NT2/D1 (cell line): ENCODE measurements around the gene BPI.

Experiments used
- SUZ12 ChIP-seq: IDR thresholded peaks from 2 replicates; pipeline ENCODE4 v1.6.1; 2011; ENCODE audit not compliant: insufficient read length, insufficient read depth; ENCODE audit errors: extremely low read depth
- ZNF274 ChIP-seq: IDR thresholded peaks from 2 replicates; pipeline ENCODE4 v1.6.1; 2011; ENCODE audit warnings: mild to moderate bottlenecking, low read depth, low read length

DNA sequence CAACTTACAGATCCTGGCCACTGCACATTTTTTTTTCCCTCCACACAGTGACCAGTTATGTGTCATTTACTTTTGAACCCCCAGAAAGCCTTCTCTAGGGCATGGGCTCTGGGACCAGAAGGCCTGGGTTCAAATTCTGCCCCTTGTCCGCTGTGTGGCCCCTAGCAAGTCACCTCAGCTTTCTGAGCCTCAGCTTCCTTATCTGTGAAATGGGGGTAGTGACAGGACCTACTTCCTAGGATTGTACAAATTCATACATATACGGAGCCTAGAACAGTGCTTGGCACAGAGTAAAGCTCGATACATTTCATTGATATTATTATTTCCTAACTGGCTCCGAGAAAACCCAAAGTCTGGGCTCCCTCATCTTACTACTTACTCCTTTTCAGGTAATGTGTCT, 1.6 kb downstream of the BPI start:
- TF ChIP-seq ZNF274 (no peak), SUZ12 (no peak)
